ENCODE data around the gene EGLN1. TPM values are rescaled to one million over a fixed set of nuclear protein-coding genes. Genes with fewer than 3 reads are reported as not detected.

Gene EGLN1
- total RNA-seq, 1 donor from 2014 or later: 19.9 TPM

DNA sequence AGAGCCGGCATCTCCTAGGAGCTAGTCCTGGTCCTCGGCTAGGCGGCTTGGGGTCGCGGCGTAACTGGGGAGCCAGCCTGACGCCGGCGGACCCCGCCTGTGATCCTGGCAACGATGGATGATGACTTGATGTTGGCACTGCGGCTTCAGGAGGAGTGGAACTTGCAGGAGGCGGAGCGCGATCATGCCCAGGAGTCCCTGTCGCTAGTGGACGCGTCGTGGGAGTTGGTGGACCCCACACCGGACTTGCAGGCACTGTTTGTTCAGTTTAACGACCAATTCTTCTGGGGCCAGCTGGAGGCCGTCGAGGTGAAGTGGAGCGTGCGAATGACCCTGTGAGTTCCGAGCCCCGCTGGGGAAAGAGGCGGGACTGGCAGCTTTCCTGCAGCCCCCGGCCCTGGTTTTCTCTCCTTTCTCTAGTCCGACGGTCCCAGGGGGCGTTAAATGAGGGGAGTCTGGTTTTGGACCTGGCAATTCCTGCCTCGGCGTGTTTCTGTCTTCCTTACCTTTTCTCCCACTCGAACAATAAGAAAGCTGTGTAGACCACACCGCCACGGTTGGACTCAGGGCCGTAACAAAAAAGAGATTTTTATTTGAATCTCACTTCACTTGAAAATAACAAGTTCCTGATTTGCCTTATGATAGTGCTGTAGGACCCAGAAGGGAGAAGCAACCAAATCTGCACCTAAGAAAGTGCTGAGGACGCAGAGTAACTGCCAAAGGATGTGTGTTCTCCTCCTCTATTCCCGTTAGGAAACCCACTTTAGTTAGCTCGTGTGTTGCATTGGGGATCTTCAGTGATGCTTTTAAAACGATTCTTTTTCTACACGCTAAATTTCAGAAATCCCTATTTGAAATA, 83.6 kb downstream of the EGLN1 start, which contains the start of gene SPRTN:
Gene SPRTN (plus strand): TSS at position 24 of the 859 bp plus-strand sequence. CDS start 91 bp downstream, at position 115.
- Mint-ChIP-seq H3K27me3 (no peaks in the 10 kb centered on the region), H3K36me3 (ENCODE audit: insufficient read depth) (peaks cover 8% of the 10 kb centered on the region), H3K4me1 (ENCODE audit: low read depth) (peaks cover 39% of the 10 kb centered on the region), H3K27ac (peak within 1 kb of the TSS; percentile 97), H3K4me3 (ENCODE audit: low read depth) (peak within 1 kb of the TSS; percentile 100), H3K9me3 (ENCODE audit: low read depth) (no peaks in the 10 kb centered on the region)
- no peak for DNase-seq (ENCODE audit: low spot score, unreplicated experiment)
- TF ChIP-seq, protein P1, sequence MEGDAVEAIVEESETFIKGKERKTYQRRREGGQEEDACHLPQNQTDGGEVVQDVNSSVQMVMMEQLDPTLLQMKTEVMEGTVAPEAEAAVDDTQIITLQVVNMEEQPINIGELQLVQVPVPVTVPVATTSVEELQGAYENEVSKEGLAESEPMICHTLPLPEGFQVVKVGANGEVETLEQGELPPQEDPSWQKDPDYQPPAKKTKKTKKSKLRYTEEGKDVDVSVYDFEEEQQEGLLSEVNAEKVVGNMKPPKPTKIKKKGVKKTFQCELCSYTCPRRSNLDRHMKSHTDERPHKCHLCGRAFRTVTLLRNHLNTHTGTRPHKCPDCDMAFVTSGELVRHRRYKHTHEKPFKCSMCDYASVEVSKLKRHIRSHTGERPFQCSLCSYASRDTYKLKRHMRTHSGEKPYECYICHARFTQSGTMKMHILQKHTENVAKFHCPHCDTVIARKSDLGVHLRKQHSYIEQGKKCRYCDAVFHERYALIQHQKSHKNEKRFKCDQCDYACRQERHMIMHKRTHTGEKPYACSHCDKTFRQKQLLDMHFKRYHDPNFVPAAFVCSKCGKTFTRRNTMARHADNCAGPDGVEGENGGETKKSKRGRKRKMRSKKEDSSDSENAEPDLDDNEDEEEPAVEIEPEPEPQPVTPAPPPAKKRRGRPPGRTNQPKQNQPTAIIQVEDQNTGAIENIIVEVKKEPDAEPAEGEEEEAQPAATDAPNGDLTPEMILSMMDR (IDR thresholded peaks at IDR 0.05; ENCODE audit: unreplicated experiment): no peak

DNA sequence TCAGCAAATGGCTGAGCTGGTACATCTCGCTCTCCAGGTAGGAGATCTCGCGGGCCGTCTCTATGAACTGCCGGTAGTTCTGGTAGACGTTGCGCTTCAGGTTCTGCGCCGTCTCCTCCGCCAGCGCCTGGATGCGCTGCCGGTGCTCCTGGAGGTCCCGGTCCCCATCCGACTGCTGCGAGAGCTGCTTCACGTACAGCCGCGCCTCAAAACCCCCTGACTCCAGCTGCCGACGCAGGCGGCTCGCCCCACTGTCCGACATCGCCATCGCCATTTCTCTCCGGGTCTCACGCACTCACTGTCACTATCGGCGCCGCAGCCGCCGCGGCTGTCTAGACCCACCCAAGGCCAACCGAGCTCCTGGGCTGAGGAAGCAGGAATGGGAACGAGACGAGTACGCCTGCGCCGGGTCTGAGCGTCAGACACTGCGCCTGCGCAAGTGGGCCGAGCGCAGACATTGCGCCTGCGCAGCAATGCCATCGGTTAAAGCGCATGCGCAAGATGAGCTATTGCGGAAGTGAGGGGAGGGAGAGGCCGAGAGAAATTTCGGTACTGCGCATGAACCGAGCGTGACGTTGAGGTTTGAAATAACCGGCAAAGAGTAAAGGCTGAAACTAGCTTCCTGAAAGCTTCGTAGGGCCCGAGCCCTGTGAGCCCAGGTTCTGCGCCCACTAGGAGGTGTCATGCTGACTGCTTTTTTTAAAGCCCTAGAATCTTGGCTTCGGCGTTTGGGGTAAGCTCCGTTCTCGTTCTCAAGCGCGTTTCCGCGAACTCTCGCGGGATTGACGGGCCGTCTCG, 84.4 kb downstream of the EGLN1 start, which contains the start of gene EXOC8:
Gene EXOC8 (minus strand): TSS at position 381 of the 798 bp plus-strand sequence. CDS start 107 bp downstream, at position 274.
- Mint-ChIP-seq H3K27ac (peak within 1 kb of the TSS; percentile 97), H3K4me1 (ENCODE audit: low read depth) (peaks cover 42% of the 10 kb centered on the region)
- TF ChIP-seq, protein P1 (IDR thresholded peaks at IDR 0.05; ENCODE audit: unreplicated experiment): peak; percentile 12

DNA sequence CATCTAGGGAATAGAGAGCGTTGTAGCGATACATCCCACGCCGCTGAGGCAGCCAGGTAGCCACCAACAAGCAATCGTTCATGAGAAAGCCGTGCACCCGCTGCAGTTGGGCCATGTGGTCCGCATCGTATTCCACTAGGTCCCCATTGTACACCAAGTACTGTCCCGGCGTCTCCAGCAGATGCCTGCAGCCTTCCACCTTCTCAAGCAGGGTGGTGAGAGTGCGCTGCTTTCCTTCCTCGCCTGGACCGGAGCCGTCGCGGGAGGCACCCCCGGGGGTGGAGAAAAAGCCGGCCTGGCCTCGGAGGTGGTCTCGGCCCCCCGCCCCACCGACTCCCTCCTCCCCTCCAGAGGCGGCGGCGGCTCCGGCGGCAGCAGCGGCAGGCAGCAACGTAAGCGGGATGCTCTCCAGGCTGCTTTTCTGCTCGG, 85.0 kb downstream of the EGLN1 start:
- Mint-ChIP-seq H3K36me3 (ENCODE audit: insufficient read depth) (peaks cover 8% of the 10 kb centered on the region), H3K27ac (peak overlapping the region; percentile 97), H3K27me3 (no peaks in the 10 kb centered on the region), H3K9me3 (ENCODE audit: low read depth) (no peaks in the 10 kb centered on the region), H3K4me3 (ENCODE audit: low read depth) (peak overlapping the region; percentile 100), H3K4me1 (ENCODE audit: low read depth) (peaks cover 42% of the 10 kb centered on the region)
- TF ChIP-seq, protein P1 (IDR thresholded peaks at IDR 0.05; ENCODE audit: unreplicated experiment): no peak
- peak; percentile 46 for DNase-seq (ENCODE audit: low spot score, unreplicated experiment)

More for the DNA sequence above, 84.4 kb downstream of the EGLN1 start, which contains the start of gene EXOC8:
- peaks cover 8% of the 10 kb centered on the region for H3K36me3 Mint-ChIP-seq (ENCODE audit: insufficient read depth)
- H3K4me3 Mint-ChIP-seq (ENCODE audit: low read depth): peak within 1 kb of the TSS; percentile 100
- DNase-seq (ENCODE audit: low spot score, unreplicated experiment): peak; percentile 98
- H3K27me3 Mint-ChIP-seq: no peaks in the 10 kb centered on the region
- no peaks in the 10 kb centered on the region for H3K9me3 Mint-ChIP-seq (ENCODE audit: low read depth)

DNA sequence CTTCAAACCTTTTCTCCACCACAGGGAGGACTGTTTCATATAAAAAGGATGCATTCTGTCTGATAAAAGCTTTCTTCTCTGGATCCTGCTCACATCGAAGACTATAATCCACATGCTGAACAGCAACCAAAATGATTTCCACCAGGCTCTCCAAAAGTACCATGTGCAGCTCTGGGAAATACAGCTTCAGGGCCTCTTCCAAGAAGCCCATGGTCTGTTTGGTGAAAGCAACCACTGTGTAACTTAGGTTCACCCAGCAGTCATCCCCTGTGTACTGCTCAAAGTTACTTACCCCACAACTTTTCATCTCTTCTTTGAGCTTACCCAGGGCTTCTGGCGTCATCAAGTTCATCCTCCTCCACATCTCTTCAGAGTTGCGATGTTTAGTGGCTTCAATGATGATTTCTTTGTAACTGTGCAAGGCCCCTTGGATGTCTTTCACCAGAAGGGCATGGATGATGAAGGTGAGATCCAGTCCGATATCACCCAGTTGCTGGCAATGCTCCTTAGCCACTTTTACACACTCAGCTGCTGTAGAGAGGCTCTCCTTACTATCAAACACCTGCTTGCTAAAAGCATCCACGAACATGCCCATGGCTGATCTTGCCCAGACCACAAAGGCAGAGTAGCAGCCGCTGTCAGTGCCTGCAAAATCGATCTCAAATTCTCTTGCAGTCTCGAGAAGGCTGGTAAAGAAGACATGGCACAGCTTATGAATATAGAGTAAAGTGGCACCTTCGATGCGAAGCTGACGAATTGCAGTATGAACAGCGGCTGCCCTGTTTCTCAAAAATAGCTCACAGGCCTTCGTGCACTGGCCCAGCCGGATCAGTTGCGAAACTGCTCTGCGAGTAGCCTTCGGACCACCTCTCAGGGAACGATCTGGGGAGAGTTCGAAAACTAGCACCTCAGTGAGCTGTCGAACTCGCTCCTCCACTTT, 86.2 kb downstream of the EGLN1 start:
- peaks cover 42% of the 10 kb centered on the region for H3K4me1 Mint-ChIP-seq (ENCODE audit: low read depth)
- H3K27ac Mint-ChIP-seq: peak overlapping the region; percentile 22
- H3K9me3 Mint-ChIP-seq (ENCODE audit: low read depth): no peaks in the 10 kb centered on the region
- H3K36me3 Mint-ChIP-seq (ENCODE audit: insufficient read depth): peaks cover 5% of the 10 kb centered on the region
- peak overlapping the region; percentile 100 for H3K4me3 Mint-ChIP-seq (ENCODE audit: low read depth)
- H3K27me3 Mint-ChIP-seq: no peaks in the 10 kb centered on the region
- TF ChIP-seq, protein P1 (IDR thresholded peaks at IDR 0.05; ENCODE audit: unreplicated experiment): no peak
- no peak for DNase-seq (ENCODE audit: low spot score, unreplicated experiment)

All from progenitor cell of endocrine pancreas (in vitro differentiated cells).